ENCODE results near the gene NEDD8.
A peak's percentile ranks its signal among the peaks of the same experiment; 100 is the strongest.

Gene NEDD8

DNA sequence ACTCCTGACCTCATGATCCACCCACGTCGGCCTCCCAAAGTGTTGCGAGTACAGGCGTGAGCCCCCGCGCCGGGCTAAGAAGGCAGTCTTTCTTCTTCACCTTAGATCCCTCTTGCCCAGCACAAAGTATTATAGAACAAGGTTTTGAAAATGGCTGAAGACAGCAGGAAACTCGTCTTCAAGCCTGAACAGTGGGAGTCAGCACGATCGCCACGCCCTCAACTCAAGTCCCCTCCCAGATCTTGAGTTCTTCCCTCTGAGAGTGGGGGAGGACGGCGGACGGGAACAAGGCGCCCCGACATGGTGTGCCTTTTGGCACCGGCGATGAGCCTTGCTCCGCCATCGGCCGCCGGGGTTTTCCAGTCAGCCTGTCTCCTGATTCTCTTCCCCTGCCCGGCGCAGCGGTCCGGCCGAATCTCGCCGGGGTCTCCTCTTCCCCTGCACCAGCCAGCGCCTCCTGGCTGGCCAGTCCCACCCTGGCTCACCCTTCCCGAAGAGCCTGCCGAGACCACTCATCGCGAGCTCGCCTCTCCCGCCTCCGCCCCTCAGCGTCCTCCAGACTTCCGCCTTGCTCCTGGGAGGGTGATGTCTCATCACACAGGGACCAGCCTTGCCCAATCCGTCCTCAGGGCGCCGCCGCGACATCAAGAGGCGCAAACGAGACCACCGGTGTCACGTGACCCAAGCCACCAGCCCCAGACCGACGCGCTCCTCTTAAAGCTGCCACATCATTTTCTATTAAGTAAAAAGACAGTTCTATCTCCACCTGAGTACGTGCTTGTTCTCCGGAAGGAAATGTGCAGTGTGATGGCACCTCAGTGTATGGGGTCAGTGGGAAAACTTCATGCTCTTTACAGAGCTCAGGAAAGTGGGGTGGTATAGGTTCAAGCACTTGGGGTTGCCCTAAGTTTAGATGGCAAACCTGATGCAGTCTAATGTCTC, 19.0 kb downstream of the NEDD8 start, which contains the start of gene CHMP4A:
TSS of gene CHMP4A (minus strand) at position 565 of the 942 bp plus-strand sequence. CDS start at position 516, 49 bp downstream.
- H3K36me3 ChIP-seq (ENCODE audit: control insufficient read depth, insufficient read depth, low read length) = peaks cover 19% of the 10 kb centered on the region
- TF ChIP-seq, protein P1, sequence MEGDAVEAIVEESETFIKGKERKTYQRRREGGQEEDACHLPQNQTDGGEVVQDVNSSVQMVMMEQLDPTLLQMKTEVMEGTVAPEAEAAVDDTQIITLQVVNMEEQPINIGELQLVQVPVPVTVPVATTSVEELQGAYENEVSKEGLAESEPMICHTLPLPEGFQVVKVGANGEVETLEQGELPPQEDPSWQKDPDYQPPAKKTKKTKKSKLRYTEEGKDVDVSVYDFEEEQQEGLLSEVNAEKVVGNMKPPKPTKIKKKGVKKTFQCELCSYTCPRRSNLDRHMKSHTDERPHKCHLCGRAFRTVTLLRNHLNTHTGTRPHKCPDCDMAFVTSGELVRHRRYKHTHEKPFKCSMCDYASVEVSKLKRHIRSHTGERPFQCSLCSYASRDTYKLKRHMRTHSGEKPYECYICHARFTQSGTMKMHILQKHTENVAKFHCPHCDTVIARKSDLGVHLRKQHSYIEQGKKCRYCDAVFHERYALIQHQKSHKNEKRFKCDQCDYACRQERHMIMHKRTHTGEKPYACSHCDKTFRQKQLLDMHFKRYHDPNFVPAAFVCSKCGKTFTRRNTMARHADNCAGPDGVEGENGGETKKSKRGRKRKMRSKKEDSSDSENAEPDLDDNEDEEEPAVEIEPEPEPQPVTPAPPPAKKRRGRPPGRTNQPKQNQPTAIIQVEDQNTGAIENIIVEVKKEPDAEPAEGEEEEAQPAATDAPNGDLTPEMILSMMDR (IDR thresholded peaks at IDR 0.05; ENCODE audit: insufficient read depth, low read length, poor library complexity, severe bottlenecking) = no peak
- DNase-seq (ENCODE audit: extremely low read depth, insufficient read length) = peak; percentile 96
- H3K4me3 ChIP-seq (replicated peaks; ENCODE audit: low read depth, low read length) = peak within 1 kb of the TSS; percentile 82
- no peaks in the 10 kb centered on the region for H3K27me3 ChIP-seq (replicated peaks; ENCODE audit: control insufficient read depth, insufficient read depth, low read length)

DNA sequence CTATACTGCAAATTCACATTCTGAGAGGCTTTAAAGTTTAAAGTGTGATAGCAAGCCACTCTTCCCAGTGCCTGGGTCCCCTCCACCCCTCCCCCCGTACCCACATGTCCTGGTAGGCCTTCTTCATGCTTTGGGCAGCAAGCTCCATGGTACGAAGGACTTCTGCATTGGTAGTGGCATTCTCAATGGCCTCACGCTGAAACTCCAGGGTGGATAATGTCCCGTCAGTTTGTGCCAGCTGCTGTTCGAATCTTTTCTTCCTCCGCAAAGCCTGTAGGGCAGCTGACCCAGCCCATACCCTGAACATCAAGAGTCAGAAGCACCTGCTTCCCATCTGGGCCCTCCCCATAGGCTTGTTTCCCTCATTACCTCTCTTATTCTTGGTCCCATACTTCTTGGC, 20.9 kb downstream of the NEDD8 start:
- Histone ChIP-seq H3K27me3 (replicated peaks; ENCODE audit: control insufficient read depth, insufficient read depth, low read length) (no peaks in the 10 kb centered on the region), H3K36me3 (ENCODE audit: control insufficient read depth, insufficient read depth, low read length) (peaks cover 29% of the 10 kb centered on the region), H3K4me3 (replicated peaks; ENCODE audit: low read depth, low read length) (no peak overlapping the region)
- TF ChIP-seq, protein P1 (IDR thresholded peaks at IDR 0.05; ENCODE audit: insufficient read depth, low read length, poor library complexity, severe bottlenecking) = no peak
- DNase-seq (ENCODE audit: extremely low read depth, insufficient read length) = no peak

- TF ChIP-seq, protein P1 (IDR thresholded peaks at IDR 0.05; ENCODE audit: insufficient read depth, low read length, poor library complexity, severe bottlenecking) = no peak
- DNase-seq (ENCODE audit: extremely low read depth, insufficient read length) = no peak
- Histone ChIP-seq H3K36me3 (ENCODE audit: control insufficient read depth, insufficient read depth, low read length) (peaks cover 38% of the 10 kb centered on the region), H3K27me3 (replicated peaks; ENCODE audit: control insufficient read depth, insufficient read depth, low read length) (no peaks in the 10 kb centered on the region), H3K4me3 (replicated peaks; ENCODE audit: low read depth, low read length) (no peak overlapping the region)
Measured at GRCh38 chr14:24207625-24208024, 24.5 kb downstream of the NEDD8 start.

GRCh38 chr14:24207104-24207551, 25.0 kb downstream of the NEDD8 start:
- H3K36me3 ChIP-seq (ENCODE audit: control insufficient read depth, insufficient read depth, low read length) = peaks cover 38% of the 10 kb centered on the region
- H3K27me3 ChIP-seq (replicated peaks; ENCODE audit: control insufficient read depth, insufficient read depth, low read length) = no peaks in the 10 kb centered on the region
- no peak for DNase-seq (ENCODE audit: extremely low read depth, insufficient read length)
- H3K4me3 ChIP-seq (replicated peaks; ENCODE audit: low read depth, low read length) = no peak overlapping the region
- TF ChIP-seq, protein P1 (IDR thresholded peaks at IDR 0.05; ENCODE audit: insufficient read depth, low read length, poor library complexity, severe bottlenecking) = no peak

DNA sequence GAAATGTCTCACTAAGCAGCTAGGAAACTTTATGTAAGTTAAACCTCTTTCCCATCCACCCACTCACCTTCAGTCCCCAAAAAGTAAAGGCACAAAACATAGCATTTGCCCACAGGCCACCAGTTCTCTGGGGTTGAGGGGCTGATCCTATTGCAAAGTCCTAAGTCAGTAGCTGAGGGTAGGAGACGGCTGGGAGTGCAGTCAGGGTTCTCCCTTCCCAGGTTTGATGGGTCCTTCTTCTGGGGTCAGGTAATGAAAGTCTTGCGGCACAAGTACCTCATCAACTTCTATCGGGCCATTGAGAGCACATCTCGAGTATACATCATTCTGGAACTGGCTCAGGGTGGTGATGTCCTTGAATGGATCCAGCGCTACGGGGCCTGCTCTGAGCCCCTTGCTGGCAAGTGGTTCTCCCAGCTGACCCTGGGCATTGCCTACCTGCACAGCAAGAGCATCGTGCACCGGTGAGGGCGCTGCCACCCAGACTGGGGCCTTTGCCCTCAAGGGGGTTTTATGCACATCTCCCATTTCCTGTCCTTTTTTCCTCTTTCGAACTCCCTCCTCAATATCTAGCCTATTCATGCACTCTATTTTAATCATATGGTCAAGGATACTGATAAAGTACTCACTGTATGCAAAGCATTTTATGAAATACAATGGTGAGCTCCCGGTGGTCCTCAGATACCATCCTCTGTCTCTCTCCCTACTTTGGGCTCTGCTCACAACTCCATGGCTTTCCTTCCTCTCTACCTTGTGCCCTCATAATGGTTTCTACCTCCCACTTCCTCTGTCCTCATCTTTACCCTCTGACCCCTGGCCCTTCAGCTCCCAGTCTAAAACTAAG, 25.7 kb downstream of the NEDD8 start:
- peaks cover 40% of the 10 kb centered on the region for H3K36me3 ChIP-seq (ENCODE audit: control insufficient read depth, insufficient read depth, low read length)
- TF ChIP-seq, protein P1 (IDR thresholded peaks at IDR 0.05; ENCODE audit: insufficient read depth, low read length, poor library complexity, severe bottlenecking) = no peak

More for the DNA sequence above, 25.7 kb downstream of the NEDD8 start:
- Histone ChIP-seq H3K4me3 (replicated peaks; ENCODE audit: low read depth, low read length) (no peak overlapping the region), H3K27me3 (replicated peaks; ENCODE audit: control insufficient read depth, insufficient read depth, low read length) (no peaks in the 10 kb centered on the region)
- DNase-seq (ENCODE audit: extremely low read depth, insufficient read length) = no peak
